CD14-positive monocyte (primary cell): ENCODE results near the gene KLC1. TPM values are rescaled to one million over a fixed set of nuclear protein-coding genes. Genes with fewer than 3 reads are reported as not detected.

Experiments
- DNase-seq, 3 donors: peaks; one replicate each; pipeline ENCODE4 v3.0.0-alpha.2; 2011 to 2022
- H2AFZ ChIP-seq: 2 replicates; pipeline ENCODE4 v1.6.0; 2012; ENCODE audit warnings: mild to moderate bottlenecking, low read depth, low read length, inconsistent platforms; ENCODE audit not compliant: insufficient read depth, poor library complexity, severe bottlenecking
- H3K27ac ChIP-seq, 2 donors: 1 replicate in 1 of 2; 2 replicates in 1 of 2; pipeline ENCODE4 v1.5.1; 2012 to 2013; ENCODE audit warnings: low read length in 2 of 2, control low read depth in 1 of 2, inconsistent platforms in 1 of 2, low read depth in 1 of 2, mild to moderate bottlenecking in 1 of 2
- H3K27me3 ChIP-seq, 2 donors: one replicate each; pipeline versions ENCODE4 v1.6.0 to v1.6.1; 2011 to 2013; ENCODE audit warnings: low read length in 2 of 2; ENCODE audit not compliant: control insufficient read depth in 2 of 2, insufficient read depth in 2 of 2
- H3K36me3 ChIP-seq, 2 donors: replicated peaks in 1 of 2; 1 replicate in 1 of 2; 2 replicates in 1 of 2; pipeline versions ENCODE4 v1.5.1 to v1.6.1; 2012 to 2013; ENCODE audit warnings: low read length in 2 of 2, control low read depth in 1 of 2, inconsistent platforms in 1 of 2, mild to moderate bottlenecking in 1 of 2; ENCODE audit not compliant: insufficient read depth in 2 of 2, control insufficient read depth in 1 of 2
- H3K4me1 ChIP-seq, 2 donors: 1 replicate in 1 of 2; 2 replicates in 1 of 2; pipeline versions ENCODE4 v1.5.1 to v1.6.1; 2012 to 2013; ENCODE audit warnings: low read length in 2 of 2, control low read depth in 1 of 2, inconsistent platforms in 1 of 2, mild to moderate bottlenecking in 1 of 2, moderate library complexity in 1 of 2; ENCODE audit not compliant: insufficient read depth in 2 of 2, control insufficient read depth in 1 of 2
- H3K4me2 ChIP-seq: replicated peaks from 2 replicates; pipeline ENCODE3; 2012; ENCODE audit warnings: low read length, moderate library complexity, mild to moderate bottlenecking; ENCODE audit not compliant: poor library complexity, severe bottlenecking; ENCODE audit errors: extremely low read depth
- H3K4me3 ChIP-seq, 3 experiments: fragments of 200-600 bp in 1 of 3; sonication (generic) in 1 of 3; replicated peaks in 1 of 3; 1 replicate in 2 of 3; 2 replicates in 1 of 3; pipeline ENCODE4 v1.5.1; 2011 to 2013; ENCODE audit warnings: low read length in 3 of 3, mild to moderate bottlenecking in 3 of 3, control low read depth in 2 of 3, low read depth in 2 of 3, inconsistent platforms in 1 of 3, moderate library complexity in 1 of 3
- H3K79me2 ChIP-seq: 2 replicates; pipeline ENCODE4 v1.6.0; 2012; ENCODE audit warnings: mild to moderate bottlenecking, control low read depth, inconsistent platforms, low read length, moderate library complexity; ENCODE audit not compliant: insufficient read depth
- H3K9ac ChIP-seq: 2 replicates; pipeline ENCODE4 v1.6.0; 2017; ENCODE audit warnings: low read length, mild to moderate bottlenecking; ENCODE audit not compliant: insufficient read depth, poor library complexity, severe bottlenecking
- H3K9me3 ChIP-seq, 2 donors: replicated peaks in 1 of 2; 1 replicate in 1 of 2; 2 replicates in 1 of 2; pipeline versions ENCODE4 v1.5.1 to v1.6.1; 2012 to 2013; ENCODE audit warnings: low read length in 2 of 2, control low read depth in 1 of 2; ENCODE audit not compliant: control insufficient read depth in 1 of 2, insufficient read depth in 1 of 2
- H4K20me1 ChIP-seq: 2 replicates; pipeline ENCODE4 v1.6.0; 2012; ENCODE audit warnings: mild to moderate bottlenecking, low read length, control low read depth, moderate library complexity; ENCODE audit not compliant: insufficient read depth
- H3K27ac Mint-ChIP-seq, 7 donors: one replicate each; pipeline ENCODE4 v1.8.0; 2020; ENCODE audit warnings: mild to moderate bottlenecking in 7 of 7, mixed read lengths in 7 of 7, moderate library complexity in 6 of 7, inconsistent platforms in 2 of 7
- H3K27me3 Mint-ChIP-seq, 3 donors: one replicate each; pipeline ENCODE4 v1.8.0; 2021 to 2022; ENCODE audit warnings: low read depth in 3 of 3, mild to moderate bottlenecking in 3 of 3, mixed read lengths in 3 of 3, moderate library complexity in 3 of 3, inconsistent platforms in 1 of 3
- H3K36me3 Mint-ChIP-seq, 2 donors: one replicate each; pipeline ENCODE4 v1.8.0; 2020; ENCODE audit warnings: mixed read lengths in 2 of 2, inconsistent platforms in 1 of 2, mild to moderate bottlenecking in 1 of 2
- H3K4me1 Mint-ChIP-seq: one replicate; pipeline ENCODE4 v1.8.0; 2020; ENCODE audit warnings: mild to moderate bottlenecking, mixed read lengths
- H3K4me3 Mint-ChIP-seq, 2 donors: one replicate each; pipeline ENCODE4 v1.8.0; 2020; ENCODE audit warnings: mild to moderate bottlenecking in 2 of 2, mixed read lengths in 2 of 2, moderate library complexity in 1 of 2
- H3K9me3 Mint-ChIP-seq, 7 donors: one replicate each; pipeline ENCODE4 v1.8.0; 2020 to 2022; ENCODE audit warnings: mixed read lengths in 7 of 7, mild to moderate bottlenecking in 6 of 7, moderate library complexity in 6 of 7, inconsistent platforms in 2 of 7
- WGBS: methylation state at CpG from one replicate; pipeline ENCODE4 v1.1.5; 2013; ENCODE audit warnings: missing lambda C conversion rate; ENCODE audit not compliant: insufficient coverage; 5-methylcytosine and 5-hydroxymethylcytosine counted together
- intact Hi-C, 2 donors: fragments of 100-400 bp; cut with micrococcal nuclease; formaldehyde crosslinking; loops; one replicate each; pipeline versions ENCODE4 v1.15.0 to v1.15.1; 2023
- polyA plus RNA-seq, 3 donors: library from polyadenylated mRNA; depleted of rRNA in 1 of 3; unstranded in 2 of 3; stranded (reverse) in 1 of 3; fragments of 300-500 nt in 2 of 3; fragments of >200 nt in 1 of 3; fragmentation: Illumina TruSeq in 2 of 3; gene quantifications; 1 replicate in 2 of 3; 2 replicates in 1 of 3; pipeline ENCODE4 v1.2.3, GENCODE V29; 2012 to 2021
- TF ChIP-seq, protein P1 (sequence below): fragments of 200-600 bp; IDR thresholded peaks from one replicate; pipeline ENCODE4 v1.8.0; 2022; ENCODE audit warnings: antibody characterized with exemption, mild to moderate bottlenecking

Gene KLC1
- polyA plus RNA-seq, 3 donors: 41.5 to 108 (median 46.6) TPM

DNA sequence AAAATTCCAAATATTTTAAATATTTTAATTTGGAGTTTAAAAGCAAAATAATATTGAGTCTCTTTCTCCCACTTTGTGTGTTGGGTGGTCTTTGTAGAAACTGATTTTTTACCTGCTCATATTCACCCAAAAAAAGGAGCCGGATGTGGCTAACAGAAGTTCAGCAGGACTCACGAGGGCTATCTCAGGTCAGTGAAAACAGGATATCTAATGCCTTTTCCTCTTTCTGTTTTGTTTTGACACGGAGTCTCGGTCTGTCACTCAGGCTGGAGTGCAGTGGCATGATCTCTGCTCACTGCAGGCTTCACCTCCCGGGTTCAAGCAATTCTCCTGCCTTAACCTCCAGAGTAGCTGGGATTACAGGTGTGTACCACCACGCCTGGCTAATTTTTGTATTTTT is 35.4 kb upstream of the KLC1 start:
- DNase-seq: no peak
- WGBS: 47% methylated on average over 2 of the region's 6 CpGs
- H3K9me3 ChIP-seq: no peaks in the 10 kb centered on the region
- H3K27ac Mint-ChIP-seq: no peak overlapping the region
- H3K4me1 Mint-ChIP-seq: peaks cover 12% of the 10 kb centered on the region
- H3K9ac ChIP-seq: no peak overlapping the region
- H3K4me1 ChIP-seq: peaks cover 5 to 8% of the 10 kb centered on the region in 2 donors
- H2AFZ ChIP-seq: no peak overlapping the region
- H3K27ac ChIP-seq: no peak overlapping the region
- H3K4me3 Mint-ChIP-seq: no peak overlapping the region
- TF ChIP-seq, protein P1, sequence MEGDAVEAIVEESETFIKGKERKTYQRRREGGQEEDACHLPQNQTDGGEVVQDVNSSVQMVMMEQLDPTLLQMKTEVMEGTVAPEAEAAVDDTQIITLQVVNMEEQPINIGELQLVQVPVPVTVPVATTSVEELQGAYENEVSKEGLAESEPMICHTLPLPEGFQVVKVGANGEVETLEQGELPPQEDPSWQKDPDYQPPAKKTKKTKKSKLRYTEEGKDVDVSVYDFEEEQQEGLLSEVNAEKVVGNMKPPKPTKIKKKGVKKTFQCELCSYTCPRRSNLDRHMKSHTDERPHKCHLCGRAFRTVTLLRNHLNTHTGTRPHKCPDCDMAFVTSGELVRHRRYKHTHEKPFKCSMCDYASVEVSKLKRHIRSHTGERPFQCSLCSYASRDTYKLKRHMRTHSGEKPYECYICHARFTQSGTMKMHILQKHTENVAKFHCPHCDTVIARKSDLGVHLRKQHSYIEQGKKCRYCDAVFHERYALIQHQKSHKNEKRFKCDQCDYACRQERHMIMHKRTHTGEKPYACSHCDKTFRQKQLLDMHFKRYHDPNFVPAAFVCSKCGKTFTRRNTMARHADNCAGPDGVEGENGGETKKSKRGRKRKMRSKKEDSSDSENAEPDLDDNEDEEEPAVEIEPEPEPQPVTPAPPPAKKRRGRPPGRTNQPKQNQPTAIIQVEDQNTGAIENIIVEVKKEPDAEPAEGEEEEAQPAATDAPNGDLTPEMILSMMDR: no peak
- intact Hi-C loops: no loop called here
- peaks cover 0 to 2% (median 2%) of the 10 kb centered on the region in 3 donors for H3K27me3 Mint-ChIP-seq
- H3K79me2 ChIP-seq: no peaks in the 10 kb centered on the region
- peaks cover 15 to 23% of the 10 kb centered on the region in 2 donors for H3K36me3 ChIP-seq
- no peaks in the 10 kb centered on the region for H3K9me3 Mint-ChIP-seq
- no peaks in the 10 kb centered on the region for H4K20me1 ChIP-seq
- no peak overlapping the region for H3K4me2 ChIP-seq
- no peak overlapping the region for H3K4me3 ChIP-seq
- peaks cover 25 to 29% of the 10 kb centered on the region in 2 donors for H3K36me3 Mint-ChIP-seq
- no peaks in the 10 kb centered on the region for H3K27me3 ChIP-seq

DNA sequence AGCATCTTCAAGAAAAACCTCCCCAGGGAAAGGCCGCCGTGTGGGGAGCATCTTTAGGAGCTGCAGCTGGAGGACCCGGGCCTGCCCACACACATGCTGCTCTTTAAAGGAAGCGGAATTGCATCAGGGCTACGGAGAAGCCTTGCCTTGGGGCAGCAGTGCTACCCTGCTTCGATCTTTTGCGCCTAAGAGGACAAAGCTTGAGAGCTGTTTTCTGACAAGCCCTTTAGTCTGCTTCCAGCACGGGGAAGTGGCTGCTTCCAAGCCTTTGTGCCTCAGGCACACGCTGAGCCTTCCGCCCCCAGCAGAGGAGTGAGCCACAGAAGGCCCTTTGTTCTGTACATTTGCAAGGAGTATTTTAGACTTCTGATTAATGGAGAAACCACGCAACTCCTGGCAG is 34.7 kb upstream of the KLC1 start:
- Mint-ChIP-seq H3K36me3 (peaks cover 19 to 22% of the 10 kb centered on the region in 2 donors), H3K27me3 (peaks cover 0 to 2% (median 2%) of the 10 kb centered on the region in 3 donors), H3K9me3 (no peaks in the 10 kb centered on the region), H3K4me3 (no peak overlapping the region), H3K27ac (no peak overlapping the region), H3K4me1 (peaks cover 12% of the 10 kb centered on the region)
- no peak overlapping the region for H3K27ac ChIP-seq
- intact Hi-C loops: no loop called here
- H3K4me1 ChIP-seq: peaks cover 5 to 8% of the 10 kb centered on the region in 2 donors
- no peak overlapping the region for H3K4me3 ChIP-seq
- no peak for DNase-seq
- no peaks in the 10 kb centered on the region for H3K79me2 ChIP-seq
- H3K9ac ChIP-seq: no peak overlapping the region
- peaks cover 11 to 16% of the 10 kb centered on the region in 2 donors for H3K36me3 ChIP-seq
- TF ChIP-seq, protein P1: no peak
- H4K20me1 ChIP-seq: no peaks in the 10 kb centered on the region
- 92% methylated on average over 9 of the region's 11 CpGs for WGBS
- no peak overlapping the region for H3K4me2 ChIP-seq
- H3K27me3 ChIP-seq: no peaks in the 10 kb centered on the region
- no peak overlapping the region for H2AFZ ChIP-seq
- H3K9me3 ChIP-seq: no peaks in the 10 kb centered on the region
